Adrenal gland (tissue), 5 donors: ENCODE measurements around the gene PUSL1.

Experiments
- CTCF ChIP-seq, 6 experiments: fragments of 450-650 bp in 4 of 6; fragments of 200-600 bp in 2 of 6; sonication (generic) in 1 of 6; IDR thresholded peaks; 1 replicate in 5 of 6; 2 replicates in 1 of 6; pipeline versions ENCODE4 v1.5.1 to v1.8.0; 2016 to 2021; ENCODE audit warnings: antibody characterized with exemption in 6 of 6, mild to moderate bottlenecking in 2 of 6, moderate library complexity in 1 of 6
- POLR2A ChIP-seq, 2 donors: fragments of 450-650 bp; IDR thresholded peaks; one replicate each; pipeline ENCODE4 v1.6.1; 2017; ENCODE audit warnings: antibody characterized with exemption in 2 of 2, mild to moderate bottlenecking in 2 of 2, moderate library complexity in 1 of 2
- donor health status: DM: no; HTN: no; CAD: no.

- TF ChIP-seq POLR2A (IDR thresholded peaks at IDR 0.05) (no peak), CTCF (IDR thresholded peaks at IDR 0.05) (no peak)
Measured at GRCh38 chr1:1346501-1346890, 38.1 kb downstream of the PUSL1 start.
